ENCODE data around the gene KLRC2.
"Not testable (repeated sequence)": the region's sequence is repeated elsewhere in the genome, so short reads cannot be mapped to it uniquely, and the experiment has no call there.

The KLRC2 gene

GRCh38 chr12:10393291-10393690 lies 42.5 kb downstream of the KLRC2 start:
- Histone ChIP-seq H3K4me3 (ENCODE audit: low read depth in 1 of 5, low read length in 5 of 5) (no peak overlapping the region), H3K27ac (ENCODE audit: low read depth, low read length) (no peak overlapping the region), H3K9me3 (ENCODE audit: control insufficient read depth in 5 of 5, low read length in 5 of 5) (no peaks in the 10 kb centered on the region), H3K36me3 (ENCODE audit: control insufficient read depth in 5 of 5, insufficient read depth in 5 of 5, low read length in 5 of 5) (no peaks in the 10 kb centered on the region), H3K9ac (ENCODE audit: low read length in 5 of 5) (no peak overlapping the region), H3K4me1 (ENCODE audit: control insufficient read depth in 5 of 5, insufficient read depth in 5 of 5, low read length in 5 of 5) (peaks cover 0 to 21% (median 15%) of the 10 kb centered on the region in 5 donors), H3K27me3 (ENCODE audit: control insufficient read depth in 5 of 5, insufficient read depth in 4 of 5, low read length in 5 of 5) (no peaks in the 10 kb centered on the region)

- Histone ChIP-seq H3K27me3 (ENCODE audit: control insufficient read depth in 5 of 5, insufficient read depth in 4 of 5, low read length in 5 of 5) (no peaks in the 10 kb centered on the region), H3K9me3 (ENCODE audit: control insufficient read depth in 5 of 5, low read length in 5 of 5) (no peaks in the 10 kb centered on the region), H3K27ac (ENCODE audit: low read depth, low read length) (no peak overlapping the region), H3K36me3 (ENCODE audit: control insufficient read depth in 5 of 5, insufficient read depth in 5 of 5, low read length in 5 of 5) (no peaks in the 10 kb centered on the region), H3K4me3 (ENCODE audit: low read depth in 1 of 5, low read length in 5 of 5) (no peak overlapping the region), H3K9ac (ENCODE audit: low read length in 5 of 5) (no peak overlapping the region), H3K4me1 (ENCODE audit: control insufficient read depth in 5 of 5, insufficient read depth in 5 of 5, low read length in 5 of 5) (peaks cover 0 to 21% (median 15%) of the 10 kb centered on the region in 5 donors)
These were observed 43.3 kb downstream of the KLRC2 start for GRCh38 chr12:10392394-10392930.

GRCh38 chr12:10390991-10391390 lies 44.8 kb downstream of the KLRC2 start:
- H3K4me3 ChIP-seq (ENCODE audit: low read depth in 1 of 5, low read length in 5 of 5); H3K36me3 ChIP-seq (ENCODE audit: control insufficient read depth in 5 of 5, insufficient read depth in 5 of 5, low read length in 5 of 5); H3K27me3 ChIP-seq (ENCODE audit: control insufficient read depth in 5 of 5, insufficient read depth in 4 of 5, low read length in 5 of 5); H3K9me3 ChIP-seq (ENCODE audit: control insufficient read depth in 5 of 5, low read length in 5 of 5); H3K9ac ChIP-seq (ENCODE audit: low read length in 5 of 5); H3K27ac ChIP-seq (ENCODE audit: low read depth, low read length): not testable (repeated sequence)
- H3K4me1 ChIP-seq (ENCODE audit: control insufficient read depth in 5 of 5, insufficient read depth in 5 of 5, low read length in 5 of 5) = peaks cover 0 to 21% (median 16%) of the 10 kb centered on the region in 5 donors

- no peak within 1 kb of the TSS for H3K9ac ChIP-seq (ENCODE audit: low read length in 5 of 5)
- no peak within 1 kb of the TSS for H3K27ac ChIP-seq (ENCODE audit: low read depth, low read length)
- H3K4me1 ChIP-seq (ENCODE audit: control insufficient read depth in 5 of 5, insufficient read depth in 5 of 5, low read length in 5 of 5) = peaks cover 0 to 15% (median 6%) of the 10 kb centered on the region in 5 donors
- H3K27me3 ChIP-seq (ENCODE audit: control insufficient read depth in 5 of 5, insufficient read depth in 4 of 5, low read length in 5 of 5) = no peaks in the 10 kb centered on the region
- H3K4me3 ChIP-seq (ENCODE audit: low read depth in 1 of 5, low read length in 5 of 5) = no peak within 1 kb of the TSS
- no peaks in the 10 kb centered on the region for H3K9me3 ChIP-seq (ENCODE audit: control insufficient read depth in 5 of 5, low read length in 5 of 5)
- no peaks in the 10 kb centered on the region for H3K36me3 ChIP-seq (ENCODE audit: control insufficient read depth in 5 of 5, insufficient read depth in 5 of 5, low read length in 5 of 5)
These were observed 45.9 kb downstream of the KLRC2 start, which contains the start of gene KLRK1 for GRCh38 chr12:10389904-10390303. TSS of gene KLRK1 (minus strand) at chr12:10390041. CDS start at chr12:10388810, 1,231 bp downstream.

GRCh38 chr12:10388624-10389413 lies 47.0 kb downstream of the KLRC2 start:
- Histone ChIP-seq H3K27ac (ENCODE audit: low read depth, low read length) (no peak overlapping the region), H3K4me3 (ENCODE audit: low read depth in 1 of 5, low read length in 5 of 5) (no peak overlapping the region), H3K9me3 (ENCODE audit: control insufficient read depth in 5 of 5, low read length in 5 of 5) (peaks cover 0 to under 1% (median 0%) of the 10 kb centered on the region in 5 donors), H3K9ac (ENCODE audit: low read length in 5 of 5) (no peak overlapping the region), H3K36me3 (ENCODE audit: control insufficient read depth in 5 of 5, insufficient read depth in 5 of 5, low read length in 5 of 5) (no peaks in the 10 kb centered on the region), H3K27me3 (ENCODE audit: control insufficient read depth in 5 of 5, insufficient read depth in 4 of 5, low read length in 5 of 5) (no peaks in the 10 kb centered on the region), H3K4me1 (ENCODE audit: control insufficient read depth in 5 of 5, insufficient read depth in 5 of 5, low read length in 5 of 5) (peaks cover 0 to 15% (median 6%) of the 10 kb centered on the region in 5 donors)

- not testable (repeated sequence) for H3K36me3 ChIP-seq (ENCODE audit: control insufficient read depth in 5 of 5, insufficient read depth in 5 of 5, low read length in 5 of 5); H3K9me3 ChIP-seq (ENCODE audit: control insufficient read depth in 5 of 5, low read length in 5 of 5); H3K27me3 ChIP-seq (ENCODE audit: control insufficient read depth in 5 of 5, insufficient read depth in 4 of 5, low read length in 5 of 5); H3K9ac ChIP-seq (ENCODE audit: low read length in 5 of 5); H3K27ac ChIP-seq (ENCODE audit: low read depth, low read length); H3K4me3 ChIP-seq (ENCODE audit: low read depth in 1 of 5, low read length in 5 of 5)
- peaks cover 0 to 10% (median 3%) of the 10 kb centered on the region in 5 donors for H3K4me1 ChIP-seq (ENCODE audit: control insufficient read depth in 5 of 5, insufficient read depth in 5 of 5, low read length in 5 of 5)
These were observed 48.3 kb downstream of the KLRC2 start for GRCh38 chr12:10387498-10387897.

GRCh38 chr12:10386857-10387256 lies 49.0 kb downstream of the KLRC2 start:
- H3K9me3 ChIP-seq (ENCODE audit: control insufficient read depth in 5 of 5, low read length in 5 of 5) = peaks cover 0 to 3% (median 0%) of the 10 kb centered on the region in 5 donors
- H3K36me3 ChIP-seq (ENCODE audit: control insufficient read depth in 5 of 5, insufficient read depth in 5 of 5, low read length in 5 of 5) = no peaks in the 10 kb centered on the region
- no peak overlapping the region for H3K9ac ChIP-seq (ENCODE audit: low read length in 5 of 5)
- no peak overlapping the region for H3K4me3 ChIP-seq (ENCODE audit: low read depth in 1 of 5, low read length in 5 of 5)
- no peaks in the 10 kb centered on the region for H3K27me3 ChIP-seq (ENCODE audit: control insufficient read depth in 5 of 5, insufficient read depth in 4 of 5, low read length in 5 of 5)
- H3K4me1 ChIP-seq (ENCODE audit: control insufficient read depth in 5 of 5, insufficient read depth in 5 of 5, low read length in 5 of 5) = peaks cover 0 to 4% (median 0%) of the 10 kb centered on the region in 5 donors
- H3K27ac ChIP-seq (ENCODE audit: low read depth, low read length) = no peak overlapping the region

GRCh38 chr12:10385166-10385613 lies 50.6 kb downstream of the KLRC2 start:
- peaks cover 0 to 3% (median 0%) of the 10 kb centered on the region in 5 donors for H3K9me3 ChIP-seq (ENCODE audit: control insufficient read depth in 5 of 5, low read length in 5 of 5)
- H3K9ac ChIP-seq (ENCODE audit: low read length in 5 of 5) = no peak overlapping the region
- H3K4me1 ChIP-seq (ENCODE audit: control insufficient read depth in 5 of 5, insufficient read depth in 5 of 5, low read length in 5 of 5) = peaks cover 0 to 4% (median 0%) of the 10 kb centered on the region in 5 donors
- no peaks in the 10 kb centered on the region for H3K36me3 ChIP-seq (ENCODE audit: control insufficient read depth in 5 of 5, insufficient read depth in 5 of 5, low read length in 5 of 5)
- no peak overlapping the region for H3K27ac ChIP-seq (ENCODE audit: low read depth, low read length)
- H3K4me3 ChIP-seq (ENCODE audit: low read depth in 1 of 5, low read length in 5 of 5) = no peak overlapping the region
- H3K27me3 ChIP-seq (ENCODE audit: control insufficient read depth in 5 of 5, insufficient read depth in 4 of 5, low read length in 5 of 5) = no peaks in the 10 kb centered on the region

- H3K9ac ChIP-seq (ENCODE audit: low read length in 5 of 5) = no peak overlapping the region
These were observed 51.6 kb downstream of the KLRC2 start for GRCh38 chr12:10384191-10384590.

GRCh38 chr12:10381928-10382628 lies 53.7 kb downstream of the KLRC2 start:
- no peak overlapping the region for H3K9ac ChIP-seq (ENCODE audit: low read length in 5 of 5)
- no peaks in the 10 kb centered on the region for H3K27me3 ChIP-seq (ENCODE audit: control insufficient read depth in 5 of 5, insufficient read depth in 4 of 5, low read length in 5 of 5)
- no peak overlapping the region for H3K27ac ChIP-seq (ENCODE audit: low read depth, low read length)
- H3K36me3 ChIP-seq (ENCODE audit: control insufficient read depth in 5 of 5, insufficient read depth in 5 of 5, low read length in 5 of 5) = no peaks in the 10 kb centered on the region
- peaks cover 0 to 3% (median 0%) of the 10 kb centered on the region in 5 donors for H3K9me3 ChIP-seq (ENCODE audit: control insufficient read depth in 5 of 5, low read length in 5 of 5)
- no peak overlapping the region for H3K4me3 ChIP-seq (ENCODE audit: low read depth in 1 of 5, low read length in 5 of 5)
- H3K4me1 ChIP-seq (ENCODE audit: control insufficient read depth in 5 of 5, insufficient read depth in 5 of 5, low read length in 5 of 5) = peaks cover 0 to 3% (median 0%) of the 10 kb centered on the region in 5 donors

More at GRCh38 chr12:10384191-10384590, 51.6 kb downstream of the KLRC2 start:
- no peak overlapping the region for H3K27ac ChIP-seq (ENCODE audit: low read depth, low read length)
- peaks cover 0 to 3% (median 0%) of the 10 kb centered on the region in 5 donors for H3K9me3 ChIP-seq (ENCODE audit: control insufficient read depth in 5 of 5, low read length in 5 of 5)
- no peak overlapping the region for H3K4me3 ChIP-seq (ENCODE audit: low read depth in 1 of 5, low read length in 5 of 5)
- H3K36me3 ChIP-seq (ENCODE audit: control insufficient read depth in 5 of 5, insufficient read depth in 5 of 5, low read length in 5 of 5) = no peaks in the 10 kb centered on the region
- H3K4me1 ChIP-seq (ENCODE audit: control insufficient read depth in 5 of 5, insufficient read depth in 5 of 5, low read length in 5 of 5) = peaks cover 0 to 4% (median 0%) of the 10 kb centered on the region in 5 donors
- no peaks in the 10 kb centered on the region for H3K27me3 ChIP-seq (ENCODE audit: control insufficient read depth in 5 of 5, insufficient read depth in 4 of 5, low read length in 5 of 5)

All from subcutaneous abdominal adipose tissue (tissue), 5 donors.